Keratinocyte (primary cell): ENCODE data around the gene RAD21L1. TPM values are rescaled to one million over a fixed set of nuclear protein-coding genes. Genes with fewer than 3 reads are reported as not detected.
"Not testable (repeated sequence)": the region's sequence is repeated elsewhere in the genome, so short reads cannot be mapped to it uniquely, and the experiment has no call there.

Experiments
- DNase-seq: peaks from one replicate; pipeline ENCODE4 v3.0.0-alpha.2; 2011; ENCODE audit warnings: low read depth, missing footprints, low spot score
- FAIRE-seq: peaks from 2 replicates; lab custom pipeline; 2011; peaks lifted over from hg19 to GRCh38; lab: Jason Lieb, UNC
- H2AFZ ChIP-seq: 2 replicates; pipeline ENCODE4 v1.6.0; 2012; ENCODE audit warnings: low read length, control low read depth, inconsistent platforms; ENCODE audit not compliant: control insufficient read depth
- H3K27ac ChIP-seq: 2 replicates; pipeline ENCODE4 v1.5.1; 2011; ENCODE audit warnings: low read length; ENCODE audit not compliant: control insufficient read depth, insufficient read depth
- H3K27me3 ChIP-seq: 3 replicates; pipeline ENCODE4 v1.6.0; 2011; ENCODE audit warnings: low read length; ENCODE audit not compliant: control insufficient read depth, insufficient read depth; ENCODE audit errors: extremely low read depth
- H3K36me3 ChIP-seq, 2 experiments: 2 replicates in 1 of 2; 3 replicates in 1 of 2; pipeline ENCODE4 v1.5.1; 2011; ENCODE audit warnings: low read length in 2 of 2, mild to moderate bottlenecking in 1 of 2; ENCODE audit not compliant: control insufficient read depth in 2 of 2, insufficient read depth in 2 of 2; ENCODE audit errors: extremely low read depth in 1 of 2
- H3K4me1 ChIP-seq: 3 replicates; pipeline ENCODE4 v1.5.1; 2011; ENCODE audit warnings: low read length; ENCODE audit not compliant: control insufficient read depth, insufficient read depth; ENCODE audit errors: extremely low read depth
- H3K4me2 ChIP-seq: 3 replicates; pipeline ENCODE4 v1.6.0; 2011; ENCODE audit warnings: low read depth, low read length; ENCODE audit not compliant: control insufficient read depth, insufficient read depth; ENCODE audit errors: extremely low read depth
- H3K4me3 ChIP-seq, 3 experiments: fragments of 200-600 bp in 1 of 3; sonication (generic) in 1 of 3; 2 replicates in 2 of 3; 3 replicates in 1 of 3; pipeline ENCODE4 v1.5.1; 2011 to 2016; ENCODE audit warnings: low read length in 3 of 3, mild to moderate bottlenecking in 3 of 3, control low read depth in 2 of 3, inconsistent platforms in 1 of 3, low read depth in 1 of 3, mixed read lengths in 1 of 3, mixed run types in 1 of 3, moderate library complexity in 1 of 3; ENCODE audit not compliant: control insufficient read depth in 2 of 3, insufficient read depth in 2 of 3; ENCODE audit errors: extremely low read depth in 1 of 3
- H3K79me2 ChIP-seq: 2 replicates; pipeline ENCODE4 v1.6.0; 2012; ENCODE audit warnings: low read length; ENCODE audit not compliant: control insufficient read depth, insufficient read depth
- H3K9ac ChIP-seq: 3 replicates; pipeline ENCODE4 v1.6.0; 2011; ENCODE audit warnings: low read length; ENCODE audit not compliant: control insufficient read depth, insufficient read depth; ENCODE audit errors: extremely low read depth
- H3K9me1 ChIP-seq: 3 replicates; pipeline ENCODE4 v1.6.0; 2011; ENCODE audit warnings: low read length; ENCODE audit not compliant: control insufficient read depth, insufficient read depth; ENCODE audit errors: extremely low read depth
- H3K9me3 ChIP-seq: 2 replicates; pipeline ENCODE4 v1.5.1; 2012; ENCODE audit warnings: low read depth, low read length; ENCODE audit not compliant: control insufficient read depth
- H4K20me1 ChIP-seq: 3 replicates; pipeline ENCODE4 v1.6.0; 2011; ENCODE audit warnings: low read length; ENCODE audit not compliant: control insufficient read depth, insufficient read depth; ENCODE audit errors: extremely low read depth
- EZH2 ChIP-seq: IDR thresholded peaks from one replicate; pipeline ENCODE4 v1.6.1; 2012; ENCODE audit warnings: inconsistent platforms, mild to moderate bottlenecking, low read length, moderate library complexity
- dilution Hi-C: fragments of 300-500 bp; cut with MboI; formaldehyde crosslinking; loops from one replicate; pipeline ENCODE4 v1.7.0; 2020; ENCODE audit warnings: low sequenced_read_pairs; ENCODE audit not compliant: extremely low pct_ligation_motif_present
- polyA plus RNA-seq, 5 experiments: library from polyadenylated mRNA; depleted of rRNA in 3 of 5; stranded (reverse) in 3 of 5; stranded (forward) in 1 of 5; unstranded in 1 of 5; fragments of >200 nt; gene quantifications; 1 replicate in 1 of 5; 2 replicates in 3 of 5; 3 replicates in 1 of 5; pipeline versions ENCODE4 v1.2.1 to v1.2.3, GENCODE V29; 2011 to 2012; ENCODE audit warnings: missing spikeins in 2 of 5, low read depth in 1 of 5, low replicate concordance in 1 of 5
- TF ChIP-seq, protein P1 (sequence below), 3 experiments: IDR thresholded peaks in 1 of 3; conservative IDR thresholded peaks in 1 of 3; optimal IDR thresholded peaks in 1 of 3; 2 replicates in 2 of 3; 3 replicates in 1 of 3; pipeline versions ENCODE3 to v1.5.1; 2011; ENCODE audit warnings: low read length in 3 of 3, mild to moderate bottlenecking in 3 of 3, moderate library complexity in 2 of 3, control low read depth in 1 of 3, inconsistent platforms in 1 of 3; ENCODE audit not compliant: insufficient read depth in 2 of 3; ENCODE audit errors: extremely low read depth in 1 of 3

Gene RAD21L1
- polyA plus RNA-seq, 1 donor (not counting 4 experiments of a cell fraction or from before 2014, with no cell fraction given) = not detected

- no peak overlapping the region for H3K9ac ChIP-seq
- no peaks in the 10 kb centered on the region for H3K79me2 ChIP-seq
- no peak for TF ChIP-seq EZH2
- TF ChIP-seq, protein P1, sequence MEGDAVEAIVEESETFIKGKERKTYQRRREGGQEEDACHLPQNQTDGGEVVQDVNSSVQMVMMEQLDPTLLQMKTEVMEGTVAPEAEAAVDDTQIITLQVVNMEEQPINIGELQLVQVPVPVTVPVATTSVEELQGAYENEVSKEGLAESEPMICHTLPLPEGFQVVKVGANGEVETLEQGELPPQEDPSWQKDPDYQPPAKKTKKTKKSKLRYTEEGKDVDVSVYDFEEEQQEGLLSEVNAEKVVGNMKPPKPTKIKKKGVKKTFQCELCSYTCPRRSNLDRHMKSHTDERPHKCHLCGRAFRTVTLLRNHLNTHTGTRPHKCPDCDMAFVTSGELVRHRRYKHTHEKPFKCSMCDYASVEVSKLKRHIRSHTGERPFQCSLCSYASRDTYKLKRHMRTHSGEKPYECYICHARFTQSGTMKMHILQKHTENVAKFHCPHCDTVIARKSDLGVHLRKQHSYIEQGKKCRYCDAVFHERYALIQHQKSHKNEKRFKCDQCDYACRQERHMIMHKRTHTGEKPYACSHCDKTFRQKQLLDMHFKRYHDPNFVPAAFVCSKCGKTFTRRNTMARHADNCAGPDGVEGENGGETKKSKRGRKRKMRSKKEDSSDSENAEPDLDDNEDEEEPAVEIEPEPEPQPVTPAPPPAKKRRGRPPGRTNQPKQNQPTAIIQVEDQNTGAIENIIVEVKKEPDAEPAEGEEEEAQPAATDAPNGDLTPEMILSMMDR (optimal IDR thresholded peaks at IDR 0.05 in 1 of 3, IDR thresholded peaks at IDR 0.05 in 1 of 3, conservative IDR thresholded peaks at IDR 0.05 in 1 of 3; ENCODE audit: extremely low read depth in 1 of 3, insufficient read depth in 2 of 3, low read length in 3 of 3) = no peak
- no peaks in the 10 kb centered on the region for H3K9me3 ChIP-seq
- no peak overlapping the region for H3K4me3 ChIP-seq
- no peaks in the 10 kb centered on the region for H3K4me1 ChIP-seq
- DNase-seq (no peak), FAIRE-seq (no peak)
- dilution Hi-C loops = no loop called here
- H3K9me1 ChIP-seq = no peaks in the 10 kb centered on the region
- no peaks in the 10 kb centered on the region for H4K20me1 ChIP-seq
- H2AFZ ChIP-seq = no peak overlapping the region
- no peak overlapping the region for H3K4me2 ChIP-seq
- no peaks in the 10 kb centered on the region for H3K36me3 ChIP-seq
- peaks cover 5% of the 10 kb centered on the region for H3K27me3 ChIP-seq
- H3K27ac ChIP-seq = no peak overlapping the region
Observed at GRCh38 chr20:1214838-1215261, 11.0 kb upstream of the RAD21L1 start.

- TF ChIP-seq, protein P1 (optimal IDR thresholded peaks at IDR 0.05 in 1 of 3, IDR thresholded peaks at IDR 0.05 in 1 of 3, conservative IDR thresholded peaks at IDR 0.05 in 1 of 3; ENCODE audit: extremely low read depth in 1 of 3, insufficient read depth in 2 of 3, low read length in 3 of 3) = no peak
- no peak for TF ChIP-seq EZH2
- H3K4me2 ChIP-seq = no peak overlapping the region
Observed at GRCh38 chr20:1215386-1216170, 10.3 kb upstream of the RAD21L1 start.

GRCh38 chr20:1216527-1217427 lies 9.1 kb upstream of the RAD21L1 start:
- FAIRE-seq, H2AFZ ChIP-seq, H3K9ac ChIP-seq, H3K9me1 ChIP-seq, H3K4me1 ChIP-seq, dilution Hi-C loops, H4K20me1 ChIP-seq, H3K27ac ChIP-seq, H3K36me3 ChIP-seq, H3K79me2 ChIP-seq, H3K4me2 ChIP-seq, H3K9me3 ChIP-seq, H3K27me3 ChIP-seq, DNase-seq, H3K4me3 ChIP-seq: not testable (repeated sequence)

More at GRCh38 chr20:1215386-1216170, 10.3 kb upstream of the RAD21L1 start:
- Histone ChIP-seq H3K9ac (no peak overlapping the region), H3K36me3 (no peaks in the 10 kb centered on the region), H3K9me1 (no peaks in the 10 kb centered on the region), H3K4me3 (no peak overlapping the region), H3K9me3 (no peaks in the 10 kb centered on the region), H3K27ac (no peak overlapping the region), H3K27me3 (peaks cover 5% of the 10 kb centered on the region), H4K20me1 (no peaks in the 10 kb centered on the region), H2AFZ (no peak overlapping the region), H3K79me2 (no peaks in the 10 kb centered on the region), H3K4me1 (no peaks in the 10 kb centered on the region)
- dilution Hi-C loops = no loop called here
- FAIRE-seq (no peak), DNase-seq (no peak)
